Kidney epithelial cell (primary cell): Measurements from ENCODE around the gene LNP1. TPM values are rescaled to one million over a fixed set of nuclear protein-coding genes. Genes with fewer than 3 reads are reported as not detected.
"Not testable (repeated sequence)": the region's sequence is repeated elsewhere in the genome, so short reads cannot be mapped to it uniquely, and the experiment has no call there.

Experiments
- DNase-seq: peaks from one replicate; pipeline ENCODE4 v3.0.0-alpha.2; 2010; ENCODE audit warnings: low read depth
- H3K27me3 ChIP-seq: 2 replicates; pipeline ENCODE4 v1.6.0; 2011; ENCODE audit warnings: low read length; ENCODE audit not compliant: control insufficient read depth, insufficient read depth
- H3K36me3 ChIP-seq: 2 replicates; pipeline ENCODE4 v1.5.1; 2011; ENCODE audit warnings: low read length; ENCODE audit not compliant: control insufficient read depth, insufficient read depth
- H3K4me3 ChIP-seq: 2 replicates; pipeline ENCODE4 v1.5.1; 2011; ENCODE audit warnings: low read depth, mild to moderate bottlenecking, control low read depth, low read length
- CTCF ChIP-seq: IDR thresholded peaks from 2 replicates; pipeline ENCODE4 v1.5.1; 2011; ENCODE audit warnings: mild to moderate bottlenecking, moderate library complexity, low read length, control low read depth, inconsistent platforms; ENCODE audit not compliant: insufficient read depth, poor library complexity, severe bottlenecking
- total RNA-seq: library from RNA; depleted of rRNA; stranded (reverse); fragments of >200 nt; gene quantifications from 2 replicates; pipeline ENCODE4 v1.2.3, GENCODE V29; 2015

The LNP1 gene
- total RNA-seq, 1 donor from 2014 or later, result 1.6 TPM

DNA sequence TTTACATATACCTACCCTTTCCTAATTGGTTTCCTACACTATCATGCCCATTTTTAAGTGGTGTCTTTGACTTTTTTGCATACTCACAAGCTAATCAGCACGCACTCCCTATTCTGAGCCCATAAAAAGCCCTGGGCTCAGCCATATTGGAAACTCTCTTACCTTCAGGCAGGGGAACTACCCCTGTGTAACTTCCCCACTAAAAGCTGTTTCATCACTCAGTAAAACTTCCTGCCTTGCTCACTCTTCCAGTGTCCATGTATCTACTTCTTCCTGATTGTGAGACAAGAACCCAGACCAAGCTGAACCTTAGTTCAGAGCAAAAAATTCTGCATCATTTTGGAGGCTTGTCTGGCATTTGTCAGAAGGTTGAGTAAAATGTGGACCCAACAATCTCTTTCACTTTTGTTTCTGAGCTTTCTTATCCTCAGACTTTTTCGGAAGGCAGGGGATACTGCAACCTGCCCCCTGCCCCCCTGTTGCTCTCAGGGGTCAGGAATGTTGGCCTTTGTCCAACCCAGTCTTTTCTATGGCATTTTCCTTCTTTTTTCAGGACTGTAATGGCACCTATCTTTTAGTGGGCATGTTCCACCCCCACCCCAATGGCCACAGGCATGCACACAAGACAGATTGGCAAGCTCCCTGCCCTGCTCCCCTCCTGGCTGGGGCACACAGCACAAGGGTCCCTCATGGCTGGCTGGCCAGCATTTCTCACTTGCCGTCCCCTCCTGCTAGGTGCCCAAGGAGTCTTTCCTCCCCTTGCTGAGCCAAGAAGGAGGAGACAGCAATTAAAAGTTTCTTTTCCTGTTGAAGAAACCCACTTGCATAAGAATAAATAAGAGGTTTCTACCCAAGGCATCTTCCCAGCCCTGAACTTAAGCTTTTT is 64.8 kb downstream of the LNP1 start:
- no peak overlapping the region for H3K4me3 ChIP-seq
- TF ChIP-seq CTCF, result no peak
- DNase-seq, result no peak
- H3K36me3 ChIP-seq, result no peaks in the 10 kb centered on the region
- H3K27me3 ChIP-seq, result no peaks in the 10 kb centered on the region

DNA sequence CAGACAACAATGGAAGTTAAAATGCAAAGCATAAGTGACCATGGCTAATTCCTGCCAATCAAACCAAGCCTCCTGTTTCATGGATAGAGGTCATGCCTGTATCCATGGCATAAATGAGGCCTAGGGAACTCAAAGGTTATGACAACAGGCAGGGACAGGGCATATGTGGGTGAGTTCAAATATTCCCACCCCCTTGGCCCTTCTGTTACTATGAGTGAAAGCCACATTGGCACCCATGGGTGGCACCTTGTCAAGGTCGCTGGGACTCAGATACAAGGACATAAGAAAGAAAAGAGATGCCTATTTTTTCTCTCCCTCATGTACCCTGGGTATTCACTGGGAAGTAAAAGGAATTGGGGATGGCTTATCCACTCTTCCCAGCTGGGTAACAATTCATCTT is 65.8 kb downstream of the LNP1 start:
- no peak for TF ChIP-seq CTCF
- H3K36me3 ChIP-seq, result no peaks in the 10 kb centered on the region
- DNase-seq, result no peak

DNA sequence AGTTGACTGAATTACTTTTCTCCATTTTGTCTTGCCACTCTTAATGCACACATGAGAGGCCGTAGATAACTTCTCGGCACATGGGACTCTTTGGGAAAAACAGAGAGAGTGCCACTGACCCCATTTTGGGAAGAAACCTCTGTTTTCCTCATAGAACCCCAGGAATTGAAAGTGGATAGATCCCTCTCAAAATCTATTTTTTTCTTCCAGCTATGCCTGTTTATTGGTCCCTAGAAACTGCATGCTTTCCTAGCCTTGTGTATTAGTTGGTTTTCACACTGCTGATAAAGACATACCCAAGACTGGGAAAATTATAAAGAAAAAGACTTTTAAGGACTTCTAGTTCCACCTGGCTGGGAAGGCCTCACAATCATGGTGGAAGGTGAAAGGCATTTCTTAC is 67.3 kb downstream of the LNP1 start:
- DNase-seq, result no peak
- H3K36me3 ChIP-seq, result no peaks in the 10 kb centered on the region
- H3K4me3 ChIP-seq, result no peak overlapping the region
- H3K27me3 ChIP-seq, result no peaks in the 10 kb centered on the region
- TF ChIP-seq CTCF, result no peak

More for the DNA sequence above, 65.8 kb downstream of the LNP1 start:
- no peaks in the 10 kb centered on the region for H3K27me3 ChIP-seq
- H3K4me3 ChIP-seq, result no peak overlapping the region

GRCh38 chr3:100470951-100471350 is 69.6 kb downstream of the LNP1 start:
- Histone ChIP-seq H3K4me3 (no peak overlapping the region), H3K36me3 (no peaks in the 10 kb centered on the region), H3K27me3 (no peaks in the 10 kb centered on the region)
- no peak for TF ChIP-seq CTCF
- no peak for DNase-seq

- Histone ChIP-seq H3K27me3 (no peaks in the 10 kb centered on the region), H3K36me3 (no peaks in the 10 kb centered on the region), H3K4me3 (no peak overlapping the region)
- no peak for DNase-seq
- no peak for TF ChIP-seq CTCF
These were observed 70.1 kb downstream of the LNP1 start for GRCh38 chr3:100471444-100471843.

GRCh38 chr3:100477851-100478360 is 76.6 kb downstream of the LNP1 start:
- not testable (repeated sequence) for H3K4me3 ChIP-seq, DNase-seq, H3K36me3 ChIP-seq, H3K27me3 ChIP-seq

DNA sequence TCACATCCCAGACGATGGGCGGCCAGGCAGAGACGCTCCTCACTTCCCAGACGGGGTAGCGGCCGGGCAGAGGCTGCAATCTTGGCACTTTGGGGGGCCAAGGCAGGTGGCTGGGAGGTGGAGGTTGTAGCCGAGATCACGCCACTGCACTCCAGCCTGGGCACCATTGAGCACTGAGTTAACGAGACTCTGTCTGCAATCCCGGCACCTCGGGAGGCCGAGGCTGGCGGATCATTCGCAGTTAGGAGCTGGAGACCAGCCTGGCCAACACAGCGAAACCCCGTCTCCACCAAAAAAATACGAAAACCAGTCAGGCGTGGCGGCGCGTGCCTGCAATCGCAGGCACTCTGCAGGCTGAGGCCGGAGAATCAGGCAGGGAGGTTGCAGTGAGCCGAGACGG is 77.2 kb downstream of the LNP1 start:
- DNase-seq, H3K36me3 ChIP-seq, H3K27me3 ChIP-seq, H3K4me3 ChIP-seq: not testable (repeated sequence)
